Fibroblast of pulmonary artery (primary cell): ENCODE data around the gene EGLN3.

Experiments used
- DNase-seq: peaks from one replicate; pipeline ENCODE4 v3.0.0-alpha.2; 2010; ENCODE audit warnings: low read depth
- H3K4me3 ChIP-seq: replicated peaks from 2 replicates; pipeline ENCODE4 v1.5.1; 2011; ENCODE audit warnings: low read depth, mild to moderate bottlenecking, control low read depth, low read length, moderate library complexity
- TF ChIP-seq, protein P1 (sequence below): IDR thresholded peaks from 2 replicates; pipeline ENCODE4 v1.5.1; 2011; ENCODE audit warnings: mild to moderate bottlenecking, control low read depth, low read length, inconsistent platforms; ENCODE audit errors: missing control alignments

The EGLN3 gene

DNA sequence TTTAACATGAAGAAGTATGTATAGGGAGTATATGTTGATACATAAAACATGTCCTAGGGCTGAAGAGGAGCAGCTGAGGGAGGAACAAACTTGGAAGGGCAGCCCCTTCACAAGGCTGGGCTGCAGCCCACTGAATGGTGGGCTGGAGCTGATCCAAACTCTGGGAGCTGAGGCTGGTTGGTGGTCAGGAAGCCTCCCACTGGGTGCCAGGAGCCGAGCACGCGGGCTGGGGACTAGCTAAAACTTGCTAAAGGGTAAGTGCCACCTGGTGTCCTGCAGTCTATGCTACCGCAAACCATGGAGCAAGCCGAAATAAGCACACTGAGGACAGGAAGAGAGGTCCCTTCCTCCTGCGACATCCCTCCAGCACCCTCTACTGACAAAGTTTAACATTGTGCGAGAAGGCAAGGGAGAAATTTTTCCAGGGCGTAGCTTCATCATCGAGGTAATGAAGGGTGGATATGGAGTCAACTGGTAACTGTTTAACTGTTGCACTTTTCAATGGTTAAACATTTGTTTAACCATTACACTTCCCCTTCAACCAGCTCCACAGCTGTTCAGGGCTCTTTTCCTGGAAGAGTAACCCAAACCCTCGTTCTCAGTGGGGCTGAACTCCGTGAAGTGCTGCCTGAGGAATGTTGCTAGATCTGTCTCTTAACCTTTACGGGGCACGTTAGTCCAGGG, 42.2 kb downstream of the EGLN3 start:
- DNase-seq, result no peak

DNA sequence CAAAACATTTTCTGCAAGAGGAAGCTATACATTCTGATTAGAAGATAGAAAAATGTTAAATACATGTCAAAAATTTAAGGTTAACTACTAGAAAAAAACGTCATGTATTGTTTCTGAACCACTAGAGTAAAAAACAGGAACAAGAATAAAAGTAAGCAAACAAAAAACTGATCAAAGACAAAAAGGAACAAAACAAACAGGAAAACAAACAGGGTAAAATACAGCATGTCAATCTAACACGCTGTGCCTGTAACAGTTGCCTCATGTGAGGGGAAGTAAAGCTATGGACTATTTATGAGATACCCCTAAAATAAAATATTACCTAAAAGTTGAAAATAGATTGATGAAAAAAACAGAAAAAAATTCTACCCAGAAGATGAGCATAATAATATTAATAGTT, 43.9 kb downstream of the EGLN3 start:
- DNase-seq, result no peak
- H3K4me3 ChIP-seq, result no peak overlapping the region
- TF ChIP-seq, protein P1, sequence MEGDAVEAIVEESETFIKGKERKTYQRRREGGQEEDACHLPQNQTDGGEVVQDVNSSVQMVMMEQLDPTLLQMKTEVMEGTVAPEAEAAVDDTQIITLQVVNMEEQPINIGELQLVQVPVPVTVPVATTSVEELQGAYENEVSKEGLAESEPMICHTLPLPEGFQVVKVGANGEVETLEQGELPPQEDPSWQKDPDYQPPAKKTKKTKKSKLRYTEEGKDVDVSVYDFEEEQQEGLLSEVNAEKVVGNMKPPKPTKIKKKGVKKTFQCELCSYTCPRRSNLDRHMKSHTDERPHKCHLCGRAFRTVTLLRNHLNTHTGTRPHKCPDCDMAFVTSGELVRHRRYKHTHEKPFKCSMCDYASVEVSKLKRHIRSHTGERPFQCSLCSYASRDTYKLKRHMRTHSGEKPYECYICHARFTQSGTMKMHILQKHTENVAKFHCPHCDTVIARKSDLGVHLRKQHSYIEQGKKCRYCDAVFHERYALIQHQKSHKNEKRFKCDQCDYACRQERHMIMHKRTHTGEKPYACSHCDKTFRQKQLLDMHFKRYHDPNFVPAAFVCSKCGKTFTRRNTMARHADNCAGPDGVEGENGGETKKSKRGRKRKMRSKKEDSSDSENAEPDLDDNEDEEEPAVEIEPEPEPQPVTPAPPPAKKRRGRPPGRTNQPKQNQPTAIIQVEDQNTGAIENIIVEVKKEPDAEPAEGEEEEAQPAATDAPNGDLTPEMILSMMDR, result no peak

More for the DNA sequence above, 42.2 kb downstream of the EGLN3 start:
- H3K4me3 ChIP-seq, result no peak overlapping the region
- TF ChIP-seq, protein P1, result no peak

DNA sequence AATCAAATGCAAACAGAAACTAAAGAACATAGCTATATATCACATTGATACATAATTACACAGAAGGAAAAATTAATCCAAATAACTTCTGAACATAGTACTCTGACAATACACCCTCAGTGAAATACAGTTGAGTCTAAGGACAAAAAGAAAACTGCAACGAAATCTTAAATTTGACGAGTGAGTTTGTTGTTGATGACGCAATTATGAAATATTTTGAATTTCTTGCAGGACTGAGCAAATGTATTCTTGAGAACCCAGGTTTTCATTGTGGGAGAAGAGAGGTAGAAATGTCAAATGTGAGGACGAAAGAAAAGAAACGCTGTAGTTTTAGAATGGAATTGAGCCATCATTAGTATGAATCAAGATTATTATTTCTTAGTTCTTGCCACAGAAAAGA, 46.3 kb downstream of the EGLN3 start:
- no peak for DNase-seq
- no peak overlapping the region for H3K4me3 ChIP-seq
- TF ChIP-seq, protein P1, result no peak

DNA sequence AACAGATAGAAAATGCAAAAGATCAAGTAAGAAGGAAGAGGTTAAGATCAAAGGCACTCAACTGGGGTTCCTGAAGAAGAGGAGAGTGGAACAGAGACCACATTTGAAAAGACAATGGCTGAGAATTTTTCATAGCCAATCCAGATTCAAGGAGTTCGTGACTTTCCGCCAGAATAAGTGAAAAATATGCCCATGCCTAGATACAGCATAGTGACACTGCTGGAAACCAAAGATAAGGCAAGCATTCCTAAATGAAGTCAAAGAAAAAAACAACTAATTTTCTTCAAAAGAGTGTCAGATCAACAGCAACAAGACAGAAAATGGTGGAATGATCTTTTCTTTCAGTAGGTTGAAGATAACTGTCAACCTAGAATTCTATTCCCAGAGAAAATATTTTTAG, 47.5 kb downstream of the EGLN3 start:
- H3K4me3 ChIP-seq, result no peak overlapping the region
- TF ChIP-seq, protein P1, result no peak
- no peak for DNase-seq

DNA sequence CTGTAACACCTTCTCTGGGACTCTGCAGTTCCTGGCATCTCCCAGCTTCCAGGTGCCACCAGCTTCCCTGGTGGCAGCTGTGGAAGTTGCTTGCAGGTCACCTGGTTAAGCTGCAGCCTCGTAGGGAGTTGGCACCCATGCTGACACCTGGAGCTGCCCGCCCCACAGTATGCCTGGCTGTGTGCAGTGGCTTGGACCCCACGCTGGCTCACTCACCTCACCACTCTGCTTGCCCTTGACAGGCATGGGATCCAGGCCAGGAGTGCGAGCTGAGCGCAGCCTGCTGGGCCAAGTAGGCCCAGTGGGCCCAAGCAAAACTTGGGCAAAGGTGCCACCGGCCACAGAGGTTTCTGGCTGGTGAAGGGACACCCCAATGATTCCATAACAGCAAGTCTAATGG, 48.5 kb downstream of the EGLN3 start:
- TF ChIP-seq, protein P1, result no peak
- no peak for DNase-seq
- H3K4me3 ChIP-seq, result no peak overlapping the region

DNA sequence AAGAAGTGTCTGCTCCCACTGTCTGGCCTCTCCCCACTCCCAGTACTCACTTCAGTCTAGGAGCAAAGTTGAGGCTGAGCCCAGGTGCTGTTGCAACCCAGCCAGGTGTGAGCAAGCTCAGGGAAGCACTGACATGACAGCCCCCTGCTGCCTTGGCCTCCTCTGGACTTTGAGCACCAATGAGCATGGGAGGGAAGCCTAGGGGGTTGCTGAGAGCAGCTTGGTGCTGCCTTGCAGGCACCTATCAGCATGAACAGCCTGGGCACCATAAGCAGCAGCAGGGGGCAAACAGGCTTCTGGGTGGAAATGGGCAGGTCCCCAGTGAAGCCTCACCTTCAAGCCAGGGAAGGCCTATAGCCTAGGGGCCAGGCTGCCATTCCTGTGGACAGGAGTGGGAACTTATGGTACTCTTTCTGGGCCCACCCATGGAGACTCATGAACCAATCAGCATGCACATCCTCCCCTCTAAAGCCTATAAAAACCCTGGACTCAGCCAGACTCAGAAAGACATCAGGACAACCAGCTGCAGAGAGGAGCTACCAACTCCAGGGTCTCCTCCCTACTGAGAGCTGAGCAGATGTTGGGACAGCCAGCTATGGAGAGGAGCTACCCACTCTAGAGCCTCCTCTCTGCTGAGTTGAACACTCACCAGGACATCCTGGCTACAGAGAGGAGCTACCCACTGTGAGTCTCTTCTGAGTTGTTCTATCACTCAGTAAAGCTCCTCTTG, 49.3 kb downstream of the EGLN3 start:
- TF ChIP-seq, protein P1, result no peak
- no peak for DNase-seq
- no peak overlapping the region for H3K4me3 ChIP-seq
